Measurements from ENCODE around the gene TMEM243. TPM values are rescaled to one million over a fixed set of nuclear protein-coding genes. Genes with fewer than 3 reads are reported as not detected.

TMEM243 gene
- total RNA-seq, 1 donor from 2014 or later = 22.5 TPM

DNA sequence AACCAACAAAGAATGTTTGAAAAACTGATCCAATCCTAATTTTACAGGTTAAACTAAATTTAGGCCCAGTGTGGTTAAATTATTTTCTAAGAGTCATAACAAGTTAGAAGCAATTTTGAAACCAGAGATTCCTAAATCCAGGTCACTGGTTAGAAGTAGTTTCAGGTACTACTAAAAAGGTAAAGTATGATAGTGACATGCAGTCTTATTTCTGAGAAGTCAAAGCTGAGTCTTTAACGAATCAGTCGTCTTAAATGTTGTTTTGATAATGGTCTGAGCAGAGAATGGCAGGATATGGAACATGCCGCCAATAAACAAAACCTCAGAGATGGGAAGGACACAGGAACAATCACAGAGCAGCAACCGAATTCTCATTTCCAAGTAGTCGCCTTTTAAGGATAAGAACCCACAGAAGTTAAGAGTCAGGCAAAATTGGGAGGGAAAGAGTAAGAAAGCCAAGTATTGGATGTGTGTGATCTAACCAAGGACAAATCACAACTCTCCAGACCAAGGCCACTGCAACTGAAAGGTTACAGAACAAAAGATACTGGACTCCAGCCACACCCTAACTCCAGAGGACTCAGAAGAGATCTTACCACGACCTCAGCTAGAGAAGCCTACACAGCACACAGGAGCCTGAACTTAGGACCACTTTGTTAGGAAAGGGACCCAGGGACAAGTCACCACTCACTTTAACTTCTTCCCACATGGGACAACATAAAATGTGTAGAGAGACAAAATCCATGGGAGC is 19.7 kb downstream of the TMEM243 start:
- Mint-ChIP-seq H3K27ac (no peak overlapping the region), H3K9me3 (peaks cover 17% of the 10 kb centered on the region), H3K4me1 (no peaks in the 10 kb centered on the region), H3K27me3 (ENCODE audit: low read depth) (no peaks in the 10 kb centered on the region), H3K4me3 (no peak overlapping the region), H3K36me3 (peaks cover 64% of the 10 kb centered on the region)
- no peak for DNase-seq (ENCODE audit: low spot score in 2 of 2, unreplicated experiment in 2 of 2)
- no peak for TF ChIP-seq CTCF (IDR thresholded peaks at IDR 0.05; ENCODE audit: unreplicated experiment)

DNA sequence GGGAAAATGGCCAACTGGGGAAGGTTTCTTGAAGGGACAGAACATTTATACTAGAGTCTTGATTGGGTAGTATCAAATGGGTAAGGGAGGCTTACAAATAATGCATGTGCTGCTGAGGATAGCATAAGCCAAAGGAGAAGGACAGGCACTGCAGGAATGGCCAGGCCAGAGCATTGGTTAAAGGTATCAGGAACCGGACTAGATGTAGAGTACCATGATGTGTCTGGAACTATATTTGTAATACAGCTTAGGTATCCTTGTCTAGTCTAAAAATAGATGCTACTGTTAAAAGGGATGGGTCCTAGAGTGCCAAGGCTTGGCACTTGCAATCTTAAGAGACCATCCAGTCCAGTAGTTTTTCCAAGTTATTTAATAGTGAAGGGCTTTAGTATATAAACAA is 20.3 kb downstream of the TMEM243 start:
- Mint-ChIP-seq H3K36me3 (peaks cover 63% of the 10 kb centered on the region), H3K9me3 (peaks cover 15% of the 10 kb centered on the region), H3K27me3 (ENCODE audit: low read depth) (no peaks in the 10 kb centered on the region), H3K4me1 (no peaks in the 10 kb centered on the region), H3K4me3 (no peak overlapping the region), H3K27ac (no peak overlapping the region)
- no peak for TF ChIP-seq CTCF (IDR thresholded peaks at IDR 0.05; ENCODE audit: unreplicated experiment)
- DNase-seq (ENCODE audit: low spot score in 2 of 2, unreplicated experiment in 2 of 2) = no peak

DNA sequence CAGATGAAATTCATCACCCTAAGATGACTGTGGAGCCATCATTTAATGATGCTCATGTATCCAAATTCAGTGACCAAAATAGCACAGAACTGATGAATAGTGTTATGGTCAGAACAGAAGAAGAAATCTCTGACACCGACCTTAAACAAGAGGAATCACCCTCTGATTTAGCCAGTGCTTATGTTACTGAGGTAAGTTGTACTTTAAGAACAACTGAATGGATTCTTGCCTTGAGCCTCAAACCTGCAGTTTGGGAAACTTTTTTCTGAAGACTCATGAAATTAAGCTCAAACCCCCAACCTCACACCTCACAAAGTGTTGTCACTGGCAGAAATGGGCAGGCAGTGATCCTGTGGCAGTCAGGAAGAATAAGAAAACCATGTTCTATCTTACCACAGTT is 25.6 kb downstream of the TMEM243 start:
- Mint-ChIP-seq H3K4me1 (no peaks in the 10 kb centered on the region), H3K4me3 (no peak overlapping the region), H3K27me3 (ENCODE audit: low read depth) (no peaks in the 10 kb centered on the region), H3K27ac (peak overlapping the region; percentile 16), H3K36me3 (peaks cover 48% of the 10 kb centered on the region), H3K9me3 (no peaks in the 10 kb centered on the region)
- no peak for TF ChIP-seq CTCF (IDR thresholded peaks at IDR 0.05; ENCODE audit: unreplicated experiment)
- DNase-seq (ENCODE audit: low spot score in 2 of 2, unreplicated experiment in 2 of 2) = no peak

GRCh38 chr7:87192784-87193487 is 26.6 kb downstream of the TMEM243 start:
- Mint-ChIP-seq H3K4me3 (no peak overlapping the region), H3K4me1 (no peaks in the 10 kb centered on the region), H3K27ac (no peak overlapping the region), H3K9me3 (no peaks in the 10 kb centered on the region), H3K36me3 (peaks cover 48% of the 10 kb centered on the region), H3K27me3 (ENCODE audit: low read depth) (no peaks in the 10 kb centered on the region)
- TF ChIP-seq CTCF (IDR thresholded peaks at IDR 0.05; ENCODE audit: unreplicated experiment) = no peak
- DNase-seq (ENCODE audit: low spot score in 2 of 2, unreplicated experiment in 2 of 2) = no peak

DNA sequence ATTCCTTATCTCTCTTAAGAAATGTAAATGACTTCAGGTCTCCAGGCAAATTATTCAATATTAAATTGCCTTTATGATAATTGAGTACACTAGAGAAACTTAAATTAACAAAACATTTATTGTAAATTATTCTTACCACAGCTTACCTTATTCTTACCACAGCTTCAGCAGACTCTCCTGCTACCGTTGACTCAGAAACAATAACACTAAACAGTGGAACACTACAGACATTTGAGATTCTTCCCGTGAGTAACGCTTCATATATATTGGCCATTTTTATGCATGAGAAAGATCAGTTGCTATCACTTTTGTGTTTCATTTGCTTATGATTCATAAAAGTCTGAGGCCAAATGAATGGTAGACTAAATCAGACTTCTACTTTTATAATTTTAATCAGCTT is 28.7 kb downstream of the TMEM243 start:
- no peak overlapping the region for H3K27ac Mint-ChIP-seq
- no peaks in the 10 kb centered on the region for H3K27me3 Mint-ChIP-seq (ENCODE audit: low read depth)
- H3K4me1 Mint-ChIP-seq = no peaks in the 10 kb centered on the region
- no peak for DNase-seq (ENCODE audit: low spot score in 2 of 2, unreplicated experiment in 2 of 2)
- no peaks in the 10 kb centered on the region for H3K9me3 Mint-ChIP-seq
- H3K4me3 Mint-ChIP-seq = no peak overlapping the region
- TF ChIP-seq CTCF (IDR thresholded peaks at IDR 0.05; ENCODE audit: unreplicated experiment) = no peak
- peaks cover 40% of the 10 kb centered on the region for H3K36me3 Mint-ChIP-seq
